ENCODE data around the gene FAF2. TPM values are rescaled to one million over a fixed set of nuclear protein-coding genes. Genes with fewer than 3 reads are reported as not detected.

Gene FAF2
- total and polyA plus RNA-seq, 10 of the 15 experiments (the other 5 are each of a cell fraction or from before 2014, with no cell fraction given): 19.0 to 45.1 (median 35.6) TPM

DNA sequence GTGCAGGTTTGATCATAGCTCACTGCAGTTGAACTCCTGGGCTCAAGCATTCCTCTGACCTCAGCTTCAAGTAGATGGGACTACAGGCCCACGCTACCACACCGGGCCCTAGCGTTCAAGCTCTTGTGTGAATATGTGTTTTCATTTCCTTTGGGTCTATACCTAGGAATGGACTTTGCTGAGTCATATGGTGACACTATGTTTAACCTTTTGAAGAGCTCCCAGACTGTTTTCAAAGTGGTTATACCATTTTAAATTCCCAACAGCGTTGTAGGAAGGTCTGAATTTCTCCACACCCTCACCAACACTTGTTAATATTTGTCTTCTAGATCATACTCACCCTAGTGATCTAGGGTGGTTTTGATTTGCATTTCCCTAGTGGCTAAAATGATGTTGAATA is 33.5 kb downstream of the FAF2 start:
- no peak for ATAC-seq
- Histone ChIP-seq H4K20me1 (ENCODE audit: control insufficient read depth, insufficient read depth) (no peaks in the 10 kb centered on the region; the same call in 1 of the 2 replicates), H3K4me1 (ENCODE audit: control insufficient read depth, insufficient read depth, low read length) (no peaks in the 10 kb centered on the region), H3K4me3 (no peak overlapping the region), H3K27me3 (replicated peaks in 1 of 2; ENCODE audit: control insufficient read depth in 2 of 2, insufficient read depth in 2 of 2, low read length in 1 of 2) (no peaks in the 10 kb centered on the region), H3K9ac (ENCODE audit: control insufficient read depth, insufficient read depth, low read length) (no peak overlapping the region), H3K27ac (ENCODE audit: control insufficient read depth, insufficient read depth) (no peak overlapping the region), H3K79me2 (ENCODE audit: control insufficient read depth, insufficient read depth, low read length) (no peaks in the 10 kb centered on the region; the same call in 1 of the 2 replicates), H3K36me3 (ENCODE audit: control insufficient read depth in 2 of 2, insufficient read depth in 2 of 2, low read length in 1 of 2) (peaks cover 4 to 18% of the 10 kb centered on the region in 2 experiments), H3K4me2 (ENCODE audit: control insufficient read depth, insufficient read depth) (no peak overlapping the region), H3K9me3 (replicated peaks; ENCODE audit: control insufficient read depth, insufficient read depth, low read length) (no peaks in the 10 kb centered on the region), H2AFZ (ENCODE audit: control insufficient read depth, low read depth, low read length) (no peak overlapping the region)
- ChIA-PET POLR2A (no interaction called here), RAD21 (ENCODE audit: unreplicated experiment) (interaction anchor here (0.9 kb wide), 1 partner anchor 56 kb away, joined by 3 read pairs; no protein-coding TSS in a partner anchor), SMC1A (ENCODE audit: uncharacterized antibody, unreplicated experiment) (no interaction called here), CTCF (no interaction called here)
- DNase-seq (ENCODE audit: low read depth, low spot score): no peak
- WGBS (ENCODE audit: insufficient coverage, insufficient replicate concordance, low lambda C conversion rate, missing lambda C conversion rate): 53% methylated on average over 4 of the region's 4 CpGs
- no TSS peak for BruUV-seq (replicated peaks)
- TF ChIP-seq SIX5 (IDR thresholded peaks at IDR 0.05; ENCODE audit: low read depth, low read length, severe bottlenecking): no peak
- TF ChIP-seq MEF2B (IDR thresholded peaks at IDR 0.05; ENCODE audit: partially characterized antibody, poor library complexity, severe bottlenecking): no peak
- no peak for TF ChIP-seq NR2C1 (IDR thresholded peaks at IDR 0.05)
- TF ChIP-seq ZSCAN29 (IDR thresholded peaks at IDR 0.05): no peak
- TF ChIP-seq, protein P1, sequence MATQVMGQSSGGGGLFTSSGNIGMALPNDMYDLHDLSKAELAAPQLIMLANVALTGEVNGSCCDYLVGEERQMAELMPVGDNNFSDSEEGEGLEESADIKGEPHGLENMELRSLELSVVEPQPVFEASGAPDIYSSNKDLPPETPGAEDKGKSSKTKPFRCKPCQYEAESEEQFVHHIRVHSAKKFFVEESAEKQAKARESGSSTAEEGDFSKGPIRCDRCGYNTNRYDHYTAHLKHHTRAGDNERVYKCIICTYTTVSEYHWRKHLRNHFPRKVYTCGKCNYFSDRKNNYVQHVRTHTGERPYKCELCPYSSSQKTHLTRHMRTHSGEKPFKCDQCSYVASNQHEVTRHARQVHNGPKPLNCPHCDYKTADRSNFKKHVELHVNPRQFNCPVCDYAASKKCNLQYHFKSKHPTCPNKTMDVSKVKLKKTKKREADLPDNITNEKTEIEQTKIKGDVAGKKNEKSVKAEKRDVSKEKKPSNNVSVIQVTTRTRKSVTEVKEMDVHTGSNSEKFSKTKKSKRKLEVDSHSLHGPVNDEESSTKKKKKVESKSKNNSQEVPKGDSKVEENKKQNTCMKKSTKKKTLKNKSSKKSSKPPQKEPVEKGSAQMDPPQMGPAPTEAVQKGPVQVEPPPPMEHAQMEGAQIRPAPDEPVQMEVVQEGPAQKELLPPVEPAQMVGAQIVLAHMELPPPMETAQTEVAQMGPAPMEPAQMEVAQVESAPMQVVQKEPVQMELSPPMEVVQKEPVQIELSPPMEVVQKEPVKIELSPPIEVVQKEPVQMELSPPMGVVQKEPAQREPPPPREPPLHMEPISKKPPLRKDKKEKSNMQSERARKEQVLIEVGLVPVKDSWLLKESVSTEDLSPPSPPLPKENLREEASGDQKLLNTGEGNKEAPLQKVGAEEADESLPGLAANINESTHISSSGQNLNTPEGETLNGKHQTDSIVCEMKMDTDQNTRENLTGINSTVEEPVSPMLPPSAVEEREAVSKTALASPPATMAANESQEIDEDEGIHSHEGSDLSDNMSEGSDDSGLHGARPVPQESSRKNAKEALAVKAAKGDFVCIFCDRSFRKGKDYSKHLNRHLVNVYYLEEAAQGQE (IDR thresholded peaks at IDR 0.05; ENCODE audit: low read depth, low read length): no peak
- TF ChIP-seq LARP7 (IDR thresholded peaks at IDR 0.05): no peak
- no peak for TF ChIP-seq NFYB (IDR thresholded peaks at IDR 0.05; ENCODE audit: insufficient read depth, low read depth, low read length)
- no peak for TF ChIP-seq EGR1 (IDR thresholded peaks at IDR 0.05; ENCODE audit: borderline replicate concordance in 1 of 2, low read depth in 2 of 2, low read length in 2 of 2)
- in situ Hi-C loops (cut with MboI) (no loop called here), intact Hi-C loops (cut with micrococcal nuclease; ENCODE audit: unreplicated experiment) (no loop called here)
- FAIRE-seq: no peak

Measured in GM12878 (cell line).